Measurements from ENCODE around the gene HSPG2. TPM values are rescaled to one million over a fixed set of nuclear protein-coding genes. Genes with fewer than 3 reads are reported as not detected.
A peak's percentile ranks its signal among the peaks of the same experiment; 100 is the strongest.
"Not testable (repeated sequence)": the region's sequence is repeated elsewhere in the genome, so short reads cannot be mapped to it uniquely, and the experiment has no call there.

The HSPG2 gene
- total RNA-seq, 1 experiment from 2014 or later: 70.4 TPM

DNA sequence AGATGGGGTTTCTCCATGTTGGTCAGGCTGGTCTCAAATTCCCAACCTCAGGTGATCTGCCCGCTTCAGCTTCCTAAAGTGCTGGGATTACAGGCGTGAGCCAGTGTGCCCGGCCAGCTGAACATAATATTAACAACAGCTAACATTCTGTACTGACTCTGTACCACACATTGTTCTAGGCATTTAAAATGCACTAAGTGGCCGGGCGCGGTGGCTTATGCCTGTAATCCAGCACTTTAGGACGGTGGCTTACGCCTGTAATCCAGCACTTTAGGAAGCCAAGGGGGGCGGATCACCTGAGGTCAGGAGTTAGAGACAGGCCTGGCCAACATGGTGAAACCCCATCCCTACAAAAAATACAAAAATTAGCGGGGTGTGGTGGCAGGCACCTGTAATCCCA is 110.4 kb downstream of the HSPG2 start:
- H3K27me3 ChIP-seq, H3K9me3 ChIP-seq, H3K4me3 ChIP-seq, DNase-seq: not testable (repeated sequence)
- peaks cover 87% of the 10 kb centered on the region for H3K36me3 ChIP-seq

DNA sequence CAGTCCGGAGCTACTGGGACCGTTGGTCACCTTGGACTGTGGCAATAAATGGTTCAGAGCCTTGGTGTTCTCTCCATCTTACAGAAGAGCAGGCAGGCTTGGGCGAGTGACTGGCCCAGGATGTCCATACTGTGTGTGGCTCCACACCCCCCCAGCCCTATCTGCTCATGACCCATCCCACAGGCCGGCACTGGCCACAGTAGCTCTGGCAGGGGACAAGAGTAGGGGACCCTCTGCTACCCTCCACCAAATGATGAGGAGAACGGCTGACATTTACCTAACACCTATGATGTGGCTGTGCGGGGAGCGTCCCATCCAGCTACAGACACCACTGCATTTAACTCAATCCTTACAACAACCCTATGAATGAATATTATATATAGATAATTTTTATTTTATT is 111.7 kb downstream of the HSPG2 start:
- DNase-seq: no peak

DNA sequence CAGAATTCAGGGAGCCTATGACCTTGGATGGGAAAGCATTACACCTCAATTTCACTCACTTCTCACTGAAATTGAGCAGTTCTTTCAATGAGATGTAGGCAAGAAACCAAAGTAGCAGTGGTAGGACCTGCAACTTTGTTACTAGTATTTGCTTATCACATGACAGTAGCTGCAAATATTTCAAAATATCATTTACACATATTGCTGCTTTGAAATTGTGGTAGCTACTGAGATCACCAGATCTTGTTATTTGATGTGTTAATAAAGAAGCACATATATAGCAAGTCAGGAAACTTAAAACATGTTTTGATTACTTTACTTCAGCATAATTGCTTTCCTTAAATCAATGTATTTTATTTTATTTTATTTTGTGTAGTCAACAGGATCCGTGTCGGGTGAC is 112.2 kb downstream of the HSPG2 start:
- no peak for DNase-seq
- Histone ChIP-seq H3K27me3 (no peaks in the 10 kb centered on the region), H3K36me3 (peaks cover 94% of the 10 kb centered on the region), H3K9me3 (no peaks in the 10 kb centered on the region), H3K4me3 (no peak overlapping the region)

More for the DNA sequence above, 111.7 kb downstream of the HSPG2 start:
- H3K9me3 ChIP-seq: no peaks in the 10 kb centered on the region
- H3K4me3 ChIP-seq: no peak overlapping the region
- peaks cover 95% of the 10 kb centered on the region for H3K36me3 ChIP-seq
- H3K27me3 ChIP-seq: no peaks in the 10 kb centered on the region

DNA sequence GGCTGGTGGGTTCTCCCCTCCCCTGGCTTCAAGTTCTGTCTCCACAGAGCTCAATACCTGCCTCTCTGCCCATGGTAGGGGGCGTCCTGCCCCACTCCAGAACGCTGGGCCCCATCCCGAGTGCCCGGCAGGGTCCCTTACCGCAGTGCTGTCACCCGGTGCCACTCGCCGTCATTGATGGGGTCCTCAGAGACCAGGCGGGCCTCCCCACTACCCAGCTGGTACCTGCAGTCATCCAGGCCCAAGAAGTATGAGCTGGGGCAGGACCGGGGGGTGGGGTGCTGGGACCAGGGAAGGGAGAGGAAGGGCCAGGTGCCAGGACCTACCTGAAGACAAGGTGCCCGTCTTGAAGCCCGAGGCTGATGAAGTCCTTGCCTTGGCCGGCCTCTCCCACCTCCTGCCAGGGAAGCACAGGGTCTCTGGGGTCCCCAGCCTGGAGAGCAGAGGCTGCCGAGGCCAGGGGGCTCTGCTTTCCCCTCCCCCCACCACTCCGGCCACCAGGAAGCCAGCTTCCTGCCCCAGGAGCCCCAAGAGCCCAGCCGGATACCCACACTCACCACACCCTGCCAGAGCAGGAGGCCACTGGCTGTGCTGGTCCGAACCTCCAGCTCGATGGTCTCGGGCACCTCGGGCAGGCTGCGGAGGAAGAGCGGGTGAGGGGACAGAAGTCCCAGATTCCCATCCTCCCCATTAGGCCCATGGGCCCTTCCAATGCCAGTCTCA is 113.0 kb downstream of the HSPG2 start:
- no peak for DNase-seq
- Histone ChIP-seq H3K4me3 (no peak overlapping the region), H3K36me3 (peaks cover 90% of the 10 kb centered on the region), H3K9me3 (no peaks in the 10 kb centered on the region), H3K27me3 (no peaks in the 10 kb centered on the region)

DNA sequence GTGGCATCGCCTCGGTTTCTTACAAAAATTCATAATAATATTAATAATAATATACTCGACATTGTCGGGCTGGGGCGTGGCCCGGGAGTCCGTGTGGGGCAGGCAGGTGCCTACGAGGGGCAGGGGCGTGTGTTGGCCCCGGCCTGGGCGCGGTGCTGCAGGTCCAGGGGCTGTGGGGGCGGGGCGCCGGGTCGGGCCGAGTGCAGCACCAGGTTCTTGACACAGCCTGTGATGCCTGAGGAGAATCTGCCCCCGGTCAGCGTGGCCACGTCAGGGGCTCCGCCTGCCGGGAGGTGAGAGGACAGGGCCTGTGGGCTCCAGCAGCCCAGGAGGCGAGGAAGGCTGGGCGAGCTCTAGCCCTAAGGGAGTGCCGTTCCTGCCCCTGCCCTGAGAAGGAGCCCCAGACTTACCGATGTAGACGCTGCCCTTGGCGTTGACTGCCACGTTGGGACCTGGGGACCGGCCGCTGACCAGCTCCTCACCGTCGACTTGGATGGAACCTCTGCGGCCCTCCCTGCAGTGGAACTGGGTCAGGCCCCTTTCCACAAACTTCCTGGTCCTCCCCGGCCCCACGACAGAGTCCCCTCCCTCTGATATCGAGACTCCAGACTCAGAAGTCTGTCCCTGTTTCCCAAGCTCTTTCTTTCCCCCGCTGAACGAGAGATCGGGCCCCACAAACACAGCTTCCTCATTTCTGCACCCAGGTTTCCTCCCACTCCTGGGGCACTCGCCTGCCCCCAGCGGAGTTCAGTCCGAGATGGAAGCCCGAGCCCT is 113.7 kb downstream of the HSPG2 start:
- no peak for DNase-seq

DNA sequence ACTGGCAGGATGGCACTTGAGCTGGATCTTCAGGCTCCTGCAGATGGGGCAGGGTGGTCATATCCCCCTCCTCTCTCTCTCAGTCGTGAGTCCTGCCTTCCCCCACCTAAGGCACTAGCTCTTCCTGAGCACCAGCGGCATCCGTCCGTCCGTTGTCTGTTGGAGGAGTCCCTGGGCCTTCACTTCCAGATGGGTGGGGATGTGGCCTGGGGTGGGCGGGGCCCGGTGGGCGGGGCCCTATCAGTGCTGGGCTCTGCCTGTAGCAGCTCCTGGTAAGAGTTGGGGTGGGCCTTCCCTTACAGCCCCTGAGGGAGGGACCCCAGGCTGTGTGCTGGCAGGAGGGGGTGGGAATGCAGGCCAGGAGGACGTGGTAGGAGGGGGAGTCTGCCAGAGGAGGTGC is 114.8 kb downstream of the HSPG2 start:
- Histone ChIP-seq H3K27me3 (no peaks in the 10 kb centered on the region), H3K36me3 (peaks cover 78% of the 10 kb centered on the region), H3K9me3 (no peaks in the 10 kb centered on the region), H3K4me3 (no peak overlapping the region)
- DNase-seq: no peak

More for the DNA sequence above, 113.7 kb downstream of the HSPG2 start:
- Histone ChIP-seq H3K27me3 (no peaks in the 10 kb centered on the region), H3K4me3 (no peak overlapping the region), H3K36me3 (peaks cover 87% of the 10 kb centered on the region), H3K9me3 (no peaks in the 10 kb centered on the region)

DNA sequence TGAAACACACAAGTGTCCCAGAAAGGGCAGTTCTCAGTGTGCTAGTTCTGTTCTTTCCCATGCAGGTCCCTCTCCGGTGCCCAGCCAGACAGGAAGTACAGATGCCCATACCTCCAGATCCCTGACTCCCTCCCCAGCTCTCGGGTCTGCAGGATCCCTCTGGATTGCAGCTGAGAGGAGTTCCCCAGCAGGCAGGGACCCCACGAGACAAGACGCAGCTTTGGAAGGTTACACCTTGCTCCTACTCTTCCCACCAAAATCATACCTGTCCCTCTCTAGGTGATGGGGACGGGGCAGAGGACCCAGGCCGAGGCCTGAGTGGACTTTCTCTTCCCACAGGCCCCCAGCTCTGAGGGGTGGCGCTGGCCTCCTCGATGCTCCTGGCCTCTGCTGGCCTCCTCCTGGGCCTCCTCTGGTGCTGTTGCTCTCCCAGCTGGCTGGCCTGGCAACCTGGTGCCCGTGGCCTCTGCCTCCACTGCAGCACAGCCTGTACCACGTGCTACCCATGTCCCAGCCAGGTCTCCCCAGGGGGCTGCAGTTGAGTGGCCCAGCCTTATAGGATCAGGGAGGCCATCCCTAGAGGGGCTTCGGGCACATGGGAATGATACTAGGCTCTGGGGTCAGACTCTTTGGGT is 115.6 kb downstream of the HSPG2 start:
- Histone ChIP-seq H3K9me3 (no peaks in the 10 kb centered on the region), H3K27me3 (no peaks in the 10 kb centered on the region), H3K4me3 (no peak overlapping the region), H3K36me3 (peaks cover 70% of the 10 kb centered on the region)
- no peak for DNase-seq

DNA sequence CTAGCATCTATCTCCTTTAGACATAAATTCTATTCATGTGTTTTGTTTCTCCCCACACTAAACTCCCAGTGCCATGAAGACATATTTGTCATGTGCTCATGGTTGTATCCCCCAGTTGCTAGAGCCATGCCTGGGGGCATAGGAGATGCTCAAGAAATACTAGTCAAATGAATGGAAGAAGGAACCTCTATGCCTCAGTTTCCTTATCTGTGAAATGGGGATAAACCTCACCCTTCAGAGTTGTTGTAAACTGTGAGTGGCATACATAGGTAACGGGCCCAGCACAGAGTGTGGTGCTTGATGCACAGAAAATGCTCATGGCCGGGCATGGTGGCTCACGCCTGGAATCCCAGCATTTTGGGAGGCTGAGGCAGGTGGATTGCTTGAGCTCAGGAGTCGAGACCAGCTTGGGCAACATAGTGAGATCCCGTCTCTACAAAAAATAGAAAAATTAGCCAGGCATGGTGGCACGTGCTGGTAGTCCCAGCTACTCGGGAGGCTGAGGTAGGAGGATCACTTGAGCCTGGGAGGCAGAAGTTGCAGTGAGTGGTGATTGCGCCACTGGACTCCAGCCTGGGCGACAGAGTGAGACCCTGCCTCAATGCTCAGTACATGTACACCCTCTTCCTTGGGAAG is 116.4 kb downstream of the HSPG2 start:
- Histone ChIP-seq H3K9me3 (no peaks in the 10 kb centered on the region), H3K4me3 (no peak overlapping the region), H3K36me3 (peaks cover 62% of the 10 kb centered on the region), H3K27me3 (no peaks in the 10 kb centered on the region)
- no peak for DNase-seq

DNA sequence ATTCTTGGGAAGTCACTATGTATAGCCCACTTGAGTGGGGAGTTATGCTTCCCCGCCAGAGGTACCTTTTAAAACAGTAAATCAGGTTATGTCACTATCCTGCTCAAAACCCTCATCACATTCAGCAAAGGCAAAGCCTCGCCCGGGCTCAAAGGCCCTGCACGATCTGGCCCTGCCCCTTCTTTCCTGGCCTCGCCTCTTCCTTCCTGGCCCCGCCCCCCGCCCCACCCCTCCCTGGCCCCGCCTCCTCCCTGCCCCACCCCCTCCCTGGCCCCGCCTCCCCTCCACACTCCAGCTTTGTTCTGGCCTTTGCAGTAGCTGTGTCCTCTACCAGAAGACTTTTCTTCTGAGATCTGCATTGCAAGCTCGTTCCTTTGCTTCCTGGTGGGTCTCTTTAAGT is 118.5 kb downstream of the HSPG2 start:
- DNase-seq: no peak

DNA sequence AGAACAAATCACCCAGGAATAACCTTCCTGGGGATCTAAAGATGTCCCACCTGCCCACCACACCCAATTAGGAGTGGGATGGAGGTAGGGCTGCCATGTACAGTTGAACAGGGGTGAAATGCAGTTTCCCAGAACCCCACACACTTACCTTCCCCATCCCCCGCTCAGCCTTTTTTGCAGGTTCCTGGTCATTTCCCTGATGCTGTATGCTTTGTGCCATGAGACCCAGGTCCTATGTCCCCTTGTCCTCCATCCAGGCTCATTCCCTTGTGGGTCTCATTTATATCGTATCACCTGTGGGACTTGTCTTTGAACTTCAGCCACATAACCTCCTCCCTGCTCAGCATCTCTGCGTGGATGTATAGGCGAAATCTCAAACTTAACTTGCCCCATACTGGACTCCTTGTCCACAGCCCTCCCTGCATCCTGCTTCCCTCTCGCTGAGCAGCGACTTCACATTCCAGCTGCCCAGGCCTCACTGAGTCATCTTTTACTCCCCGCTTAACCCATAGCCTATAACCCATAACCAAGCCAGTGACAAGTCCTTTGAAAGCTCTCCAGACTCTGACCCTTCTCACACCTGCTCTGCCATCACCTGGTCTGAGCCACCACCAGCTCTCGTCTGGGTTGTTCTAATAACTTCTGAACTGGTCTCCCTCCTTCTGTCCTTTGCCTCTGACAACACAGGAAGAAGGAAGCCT is 120.4 kb downstream of the HSPG2 start:
- peak; percentile 54 for DNase-seq
- peaks cover 27% of the 10 kb centered on the region for H3K36me3 ChIP-seq
- H3K9me3 ChIP-seq: no peaks in the 10 kb centered on the region
- H3K27me3 ChIP-seq: no peaks in the 10 kb centered on the region
- no peak overlapping the region for H3K4me3 ChIP-seq

More for the DNA sequence above, 118.5 kb downstream of the HSPG2 start:
- no peak overlapping the region for H3K4me3 ChIP-seq
- no peaks in the 10 kb centered on the region for H3K27me3 ChIP-seq
- no peaks in the 10 kb centered on the region for H3K9me3 ChIP-seq
- peaks cover 42% of the 10 kb centered on the region for H3K36me3 ChIP-seq

DNA sequence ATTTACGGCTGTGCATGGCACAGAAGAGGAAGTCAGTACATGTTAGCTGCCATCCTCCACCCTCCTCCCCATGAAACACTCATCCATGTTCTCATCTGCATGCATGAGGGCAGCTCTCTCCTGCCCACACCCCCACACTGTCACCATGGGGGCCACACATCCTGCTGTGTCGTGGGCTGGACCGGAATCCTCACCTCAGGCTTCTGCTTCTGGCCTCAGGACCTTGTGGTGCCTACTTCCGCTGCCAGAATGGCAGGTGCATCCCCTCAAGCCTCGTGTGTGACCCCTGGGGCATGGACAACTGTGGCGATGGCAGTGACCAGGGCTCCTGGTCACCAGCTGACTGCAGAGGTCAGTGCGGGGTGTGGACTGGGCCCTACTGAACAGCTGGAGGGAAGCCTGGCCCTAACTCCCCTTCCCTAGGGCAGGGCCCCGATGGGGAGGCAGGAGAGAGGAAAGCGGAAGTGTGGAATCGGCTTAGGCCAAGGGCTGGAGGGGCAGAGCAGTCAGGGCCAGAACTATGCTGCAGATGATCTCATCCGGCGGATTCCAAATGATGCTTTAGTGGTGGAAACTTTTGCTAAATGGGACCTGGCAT is 121.3 kb downstream of the HSPG2 start:
- Histone ChIP-seq H3K9me3 (no peaks in the 10 kb centered on the region), H3K4me3 (no peak overlapping the region), H3K36me3 (peaks cover 18% of the 10 kb centered on the region), H3K27me3 (no peaks in the 10 kb centered on the region)
- no peak for DNase-seq

DNA sequence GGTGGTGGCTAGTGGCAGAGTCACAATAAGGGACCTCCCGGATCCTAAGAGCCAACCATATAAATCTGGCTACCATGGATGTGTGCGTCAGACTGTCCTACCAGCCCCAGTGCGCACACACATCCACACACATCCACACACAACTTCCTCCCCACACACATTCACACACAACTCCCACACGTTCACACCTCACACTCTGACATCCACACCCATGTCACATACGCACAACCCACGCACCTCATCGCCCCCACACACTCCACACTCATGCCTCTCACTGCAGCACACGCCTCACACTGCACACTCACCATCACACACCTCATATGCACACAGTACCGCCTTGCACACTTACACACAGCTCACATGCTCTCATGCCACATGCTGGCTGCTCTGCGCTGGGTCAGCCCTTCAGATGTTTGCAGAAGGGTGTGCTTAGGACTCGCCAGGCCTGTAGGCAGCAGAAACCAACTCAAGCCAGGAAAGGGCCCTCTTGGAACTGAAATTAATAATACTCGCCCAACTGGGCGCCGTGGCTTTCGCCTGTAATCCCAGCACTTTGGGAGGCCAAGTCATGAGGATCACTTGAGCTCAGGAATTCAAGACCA is 122.0 kb downstream of the HSPG2 start:
- Histone ChIP-seq H3K9me3 (no peaks in the 10 kb centered on the region), H3K36me3 (peaks cover 12% of the 10 kb centered on the region), H3K4me3 (no peak overlapping the region), H3K27me3 (no peaks in the 10 kb centered on the region)
- no peak for DNase-seq

DNA sequence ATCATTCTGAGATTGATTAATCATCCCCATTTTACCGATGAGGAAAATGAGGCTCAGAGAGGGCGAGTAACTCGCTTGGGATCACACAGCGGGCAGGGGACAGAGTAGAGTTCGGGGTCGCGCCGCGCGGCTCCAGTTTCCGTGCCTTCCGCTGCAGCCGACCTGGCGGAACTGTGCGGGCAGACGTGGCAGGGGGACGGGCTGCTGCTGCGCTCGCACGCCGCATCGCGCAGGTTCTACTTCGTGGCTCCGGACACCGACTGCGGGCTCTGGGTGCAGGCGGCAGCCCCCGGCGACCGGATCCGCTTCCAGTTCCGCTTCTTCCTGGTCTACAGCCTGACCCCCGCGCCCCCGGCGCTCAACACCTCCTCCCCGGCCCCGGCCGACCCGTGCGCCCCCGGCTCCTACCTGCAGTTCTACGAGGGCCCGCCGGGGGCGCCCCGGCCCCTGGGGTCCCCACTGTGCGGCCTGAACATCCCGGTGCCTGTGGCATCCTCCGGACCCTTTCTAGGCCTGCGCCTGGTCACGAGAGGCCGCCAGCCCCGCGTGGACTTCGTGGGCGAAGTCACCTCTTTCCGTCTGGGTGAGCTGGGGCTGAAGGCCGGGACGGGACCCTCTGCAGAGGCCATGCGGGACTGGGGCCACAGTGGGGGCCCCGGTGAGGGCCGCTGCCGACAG is 122.7 kb downstream of the HSPG2 start:
- no peaks in the 10 kb centered on the region for H3K9me3 ChIP-seq
- no peak for DNase-seq

DNA sequence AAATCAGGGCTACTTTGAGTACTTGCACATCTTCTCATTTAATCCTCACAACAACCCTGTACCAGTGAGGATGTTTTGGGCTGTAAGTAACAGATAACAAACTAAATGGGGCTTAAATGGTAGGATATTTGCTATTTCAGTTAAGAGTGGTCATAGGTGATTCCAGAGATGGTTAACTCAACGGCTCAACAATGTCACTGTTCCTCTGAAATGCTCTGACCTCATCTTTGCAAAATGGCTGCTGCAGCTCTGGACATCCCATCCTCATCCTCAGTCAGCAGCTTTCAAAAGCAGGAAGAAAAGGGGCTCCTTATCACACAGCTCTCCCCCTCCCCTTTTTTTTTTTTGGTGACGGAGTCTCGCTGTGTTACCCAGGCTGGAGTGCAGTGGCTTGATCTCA is 123.6 kb downstream of the HSPG2 start:
- no peak for DNase-seq
- no peak overlapping the region for H3K4me3 ChIP-seq
- no peaks in the 10 kb centered on the region for H3K9me3 ChIP-seq
- no peaks in the 10 kb centered on the region for H3K27me3 ChIP-seq
- peaks cover 3% of the 10 kb centered on the region for H3K36me3 ChIP-seq

More for the DNA sequence above, 122.7 kb downstream of the HSPG2 start:
- Histone ChIP-seq H3K4me3 (no peak overlapping the region), H3K27me3 (no peaks in the 10 kb centered on the region), H3K36me3 (peaks cover 7% of the 10 kb centered on the region)

DNA sequence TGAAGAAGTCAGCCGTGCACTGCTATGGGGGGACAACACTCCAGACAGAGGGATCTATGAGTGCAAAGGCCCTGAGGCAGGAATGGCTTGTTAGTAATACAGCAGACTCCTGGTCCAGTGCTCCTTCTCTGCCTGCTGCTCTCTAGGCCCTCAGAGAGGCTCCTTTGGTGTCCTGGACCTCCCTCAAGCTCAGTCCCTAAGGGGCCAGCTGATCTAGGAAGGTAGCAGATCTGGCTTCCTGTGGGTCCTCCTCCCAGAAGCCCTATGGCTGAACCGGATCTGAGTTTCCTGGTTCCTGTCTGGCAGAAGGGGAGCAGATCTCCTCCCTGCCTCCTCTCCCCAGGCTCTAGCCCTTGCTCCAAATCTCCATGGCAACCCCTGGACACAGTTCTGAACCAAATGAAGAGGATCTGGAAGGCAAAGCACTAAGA is 125.2 kb downstream of the HSPG2 start, which contains the start of gene LDLRAD2:
TSS of gene LDLRAD2 (plus strand) at position 391 of the 431 bp plus-strand sequence. CDS start 187 bp downstream, outside the sequence.
- no peaks in the 10 kb centered on the region for H3K36me3 ChIP-seq
- no peaks in the 10 kb centered on the region for H3K27me3 ChIP-seq
- H3K9me3 ChIP-seq: no peaks in the 10 kb centered on the region
- DNase-seq: no peak
- H3K4me3 ChIP-seq: no peak within 1 kb of the TSS
